Mucosa of rectum (tissue), 2 donors: Measurements from ENCODE around the gene ERBIN.

ENCODE experiments used
- H3K27ac ChIP-seq, 2 donors: one replicate each; pipeline ENCODE4 v1.7.0; 2013; ENCODE audit warnings: inconsistent platforms in 2 of 2, low read depth in 2 of 2, low read length in 2 of 2
- H3K27me3 ChIP-seq, 2 donors: one replicate each; pipeline ENCODE4 v1.7.0; 2013; ENCODE audit warnings: low read length in 2 of 2; ENCODE audit not compliant: control insufficient read depth in 2 of 2, insufficient read depth in 2 of 2
- H3K36me3 ChIP-seq, 2 donors: one replicate each; pipeline ENCODE4 v1.7.0; 2013; ENCODE audit warnings: low read length in 2 of 2; ENCODE audit not compliant: control insufficient read depth in 2 of 2, insufficient read depth in 2 of 2
- H3K4me1 ChIP-seq, 2 donors: one replicate each; pipeline ENCODE4 v1.7.0; 2013; ENCODE audit warnings: low read length in 2 of 2, mild to moderate bottlenecking in 1 of 2; ENCODE audit not compliant: control insufficient read depth in 2 of 2, insufficient read depth in 2 of 2
- H3K4me3 ChIP-seq, 2 donors: one replicate each; pipeline ENCODE4 v1.7.0; 2013; ENCODE audit warnings: low read length in 2 of 2
- H3K9ac ChIP-seq, 2 donors: one replicate each; pipeline ENCODE4 v1.7.0; 2013; ENCODE audit warnings: low read length in 2 of 2, low read depth in 1 of 2, mild to moderate bottlenecking in 1 of 2
- H3K9me3 ChIP-seq, 2 donors: one replicate each; pipeline ENCODE4 v1.7.0; 2013; ENCODE audit warnings: low read length in 2 of 2; ENCODE audit not compliant: control insufficient read depth in 2 of 2
- donor health status: healthy.
- donor health status: Normal muscosa, but diverticular disease.

The ERBIN gene

DNA sequence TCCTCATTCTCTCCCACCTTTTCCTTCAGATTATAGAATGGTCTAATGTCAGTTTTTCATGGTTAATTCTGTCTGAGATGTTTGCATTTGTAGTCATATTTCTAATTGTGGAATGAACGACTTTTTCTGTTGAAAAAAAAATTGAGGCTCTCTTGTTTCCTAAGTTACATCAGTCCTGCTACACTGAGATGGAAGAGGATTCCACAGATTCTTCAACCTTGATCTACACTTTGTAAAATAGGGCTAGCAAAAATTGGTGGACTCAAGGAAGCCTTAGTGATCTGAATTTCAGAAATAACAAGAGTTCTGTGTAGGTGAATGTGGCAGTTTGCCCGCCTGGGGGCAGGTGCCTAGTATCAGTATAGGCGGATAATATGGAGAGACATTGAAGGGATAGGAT, 51.9 kb downstream of the ERBIN start:
- Histone ChIP-seq H3K4me3 (no peak overlapping the region), H3K9ac (no peak overlapping the region), H3K36me3 (no peaks in the 10 kb centered on the region), H3K4me1 (peaks cover 2% of the 10 kb centered on the region in 2 donors), H3K27me3 (no peaks in the 10 kb centered on the region), H3K9me3 (no peaks in the 10 kb centered on the region), H3K27ac (no peak overlapping the region)

- H3K4me3 ChIP-seq, result no peak overlapping the region
- H3K9ac ChIP-seq, result no peak overlapping the region
- H3K36me3 ChIP-seq, result no peaks in the 10 kb centered on the region
- peaks cover 2% of the 10 kb centered on the region in 2 donors for H3K4me1 ChIP-seq
- H3K27ac ChIP-seq, result no peak overlapping the region
- no peaks in the 10 kb centered on the region for H3K27me3 ChIP-seq
- H3K9me3 ChIP-seq, result no peaks in the 10 kb centered on the region
Observed at GRCh38 chr5:65981548-65981947, 55.2 kb downstream of the ERBIN start.

DNA sequence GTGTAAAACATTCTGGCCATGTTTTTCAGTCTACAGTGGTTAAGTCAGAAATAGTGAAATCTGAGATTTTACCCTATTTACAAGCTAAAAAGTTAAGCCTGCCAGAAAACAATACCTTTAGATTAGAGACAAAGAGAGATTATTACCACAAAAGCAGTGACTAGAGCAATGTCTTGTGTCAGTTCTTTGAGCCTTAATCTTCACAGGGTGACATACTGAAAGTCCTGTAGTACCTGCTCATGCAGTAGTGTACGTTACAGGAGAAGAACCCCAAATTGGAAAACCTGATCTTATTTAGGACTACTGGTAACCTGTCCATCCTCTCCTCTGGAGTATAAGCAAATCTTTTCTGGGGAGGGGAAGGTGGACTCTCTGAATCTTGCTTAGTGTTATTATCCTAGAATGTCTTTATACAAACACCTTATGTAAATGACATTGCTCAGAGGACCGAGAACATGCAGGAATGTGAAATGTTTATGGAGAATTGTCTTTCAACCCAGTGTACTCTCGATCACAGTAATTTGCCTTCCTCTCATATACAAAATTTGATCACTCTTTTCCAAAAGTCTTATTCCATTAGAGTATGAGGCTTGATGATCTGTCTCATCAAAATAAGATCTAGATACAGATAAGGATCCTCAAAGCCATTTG, 55.7 kb downstream of the ERBIN start:
- Histone ChIP-seq H3K4me1 (peaks cover 2% of the 10 kb centered on the region in 2 donors), H3K9me3 (no peaks in the 10 kb centered on the region), H3K36me3 (no peaks in the 10 kb centered on the region), H3K9ac (no peak overlapping the region), H3K27me3 (no peaks in the 10 kb centered on the region), H3K4me3 (no peak overlapping the region), H3K27ac (no peak overlapping the region)

- no peaks in the 10 kb centered on the region for H3K27me3 ChIP-seq
- no peaks in the 10 kb centered on the region for H3K36me3 ChIP-seq
- no peak overlapping the region for H3K9ac ChIP-seq
- no peak overlapping the region for H3K4me3 ChIP-seq
- no peaks in the 10 kb centered on the region for H3K9me3 ChIP-seq
- peaks cover 2% of the 10 kb centered on the region in 2 donors for H3K4me1 ChIP-seq
- no peak overlapping the region for H3K27ac ChIP-seq
Observed at GRCh38 chr5:65982635-65983034, 56.3 kb downstream of the ERBIN start.

DNA sequence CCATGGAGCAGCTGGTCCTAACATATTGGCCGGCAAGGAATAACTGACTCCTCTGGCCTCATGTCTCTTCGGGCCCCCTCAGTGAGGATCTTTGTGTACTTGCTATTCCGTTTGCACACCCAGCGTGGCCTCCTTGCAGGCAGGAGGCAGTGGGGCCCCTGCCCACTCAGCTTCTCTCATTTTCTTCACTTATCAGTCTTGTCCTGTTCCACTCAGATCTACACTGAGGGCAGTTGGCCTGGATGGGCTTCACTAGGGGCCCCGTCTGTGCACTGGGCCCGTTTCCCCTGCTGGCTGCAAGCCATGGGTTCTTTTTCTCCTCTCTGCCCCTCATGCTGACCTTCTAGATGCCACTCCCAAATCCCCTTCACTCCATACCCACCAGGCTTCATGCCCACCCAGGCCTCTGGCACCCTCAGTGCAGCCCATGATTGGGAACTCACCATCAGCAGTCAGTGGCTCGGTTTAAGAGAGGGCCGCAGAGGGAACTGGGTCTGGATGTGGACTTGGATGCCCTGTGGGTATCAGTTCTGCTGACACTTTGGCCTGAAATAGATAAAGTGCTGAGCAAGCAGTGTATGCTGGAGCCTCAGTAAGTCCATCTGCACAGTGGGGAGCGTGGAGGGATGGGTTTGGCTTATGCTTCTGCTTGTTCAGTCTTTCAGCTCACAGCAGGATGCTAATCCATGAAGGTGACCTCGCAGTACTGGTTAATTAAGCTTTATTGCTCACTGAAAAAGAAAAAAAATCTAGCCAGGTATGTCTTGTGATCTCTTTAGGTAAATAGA, 57.9 kb downstream of the ERBIN start:
- Histone ChIP-seq H3K4me1 (no peaks in the 10 kb centered on the region), H3K4me3 (no peak overlapping the region), H3K9me3 (no peaks in the 10 kb centered on the region), H3K27me3 (no peaks in the 10 kb centered on the region), H3K27ac (no peak overlapping the region), H3K36me3 (no peaks in the 10 kb centered on the region), H3K9ac (no peak overlapping the region)

- no peak overlapping the region for H3K27ac ChIP-seq
- H3K4me1 ChIP-seq, result no peaks in the 10 kb centered on the region
- no peaks in the 10 kb centered on the region for H3K27me3 ChIP-seq
- H3K36me3 ChIP-seq, result no peaks in the 10 kb centered on the region
- H3K4me3 ChIP-seq, result no peak overlapping the region
- H3K9me3 ChIP-seq, result no peaks in the 10 kb centered on the region
- no peak overlapping the region for H3K9ac ChIP-seq
Observed at GRCh38 chr5:65986050-65986451, 59.7 kb downstream of the ERBIN start.

DNA sequence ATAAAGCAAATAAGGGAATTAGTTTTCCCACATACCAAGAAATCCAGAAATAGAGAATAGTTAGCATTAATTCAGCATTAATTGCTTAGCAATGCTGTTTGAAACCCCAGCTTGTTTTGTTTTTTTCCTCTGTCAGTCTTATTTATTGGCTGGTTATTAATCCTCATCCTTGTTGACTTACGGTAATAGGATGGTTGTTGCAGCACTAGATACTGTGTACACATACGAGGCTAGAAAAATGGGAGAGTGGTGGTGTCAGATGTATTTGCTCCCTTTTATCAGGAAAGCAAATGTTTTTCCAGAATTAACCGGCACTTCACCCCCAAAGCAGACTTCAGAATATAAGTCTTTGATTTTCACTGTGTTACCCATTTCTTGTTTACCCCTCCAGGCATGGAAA, 60.4 kb downstream of the ERBIN start:
- H3K9me3 ChIP-seq, result no peaks in the 10 kb centered on the region
- no peaks in the 10 kb centered on the region for H3K4me1 ChIP-seq
- H3K9ac ChIP-seq, result no peak overlapping the region
- H3K36me3 ChIP-seq, result no peaks in the 10 kb centered on the region
- no peak overlapping the region for H3K4me3 ChIP-seq
- H3K27ac ChIP-seq, result no peak overlapping the region
- H3K27me3 ChIP-seq, result no peaks in the 10 kb centered on the region

- Histone ChIP-seq H3K4me1 (no peaks in the 10 kb centered on the region), H3K27ac (no peak overlapping the region), H3K9ac (no peak overlapping the region), H3K4me3 (no peak overlapping the region), H3K9me3 (no peaks in the 10 kb centered on the region), H3K36me3 (peaks cover 0 to 6% of the 10 kb centered on the region in 2 donors), H3K27me3 (no peaks in the 10 kb centered on the region)
Observed at GRCh38 chr5:65987982-65988381, 61.6 kb downstream of the ERBIN start.

- Histone ChIP-seq H3K9ac (no peak overlapping the region), H3K36me3 (peaks cover 0 to 6% of the 10 kb centered on the region in 2 donors), H3K4me1 (no peaks in the 10 kb centered on the region), H3K27me3 (no peaks in the 10 kb centered on the region), H3K4me3 (no peak overlapping the region), H3K27ac (no peak overlapping the region), H3K9me3 (no peaks in the 10 kb centered on the region)
Observed at GRCh38 chr5:65989158-65989557, 62.8 kb downstream of the ERBIN start.

- Histone ChIP-seq H3K4me3 (no peak overlapping the region), H3K4me1 (no peaks in the 10 kb centered on the region), H3K9ac (no peak overlapping the region), H3K9me3 (no peaks in the 10 kb centered on the region), H3K27me3 (no peaks in the 10 kb centered on the region), H3K36me3 (peaks cover 9 to 14% of the 10 kb centered on the region in 2 donors), H3K27ac (no peak overlapping the region)
Observed at GRCh38 chr5:65992630-65993029, 66.3 kb downstream of the ERBIN start.
